ENCODE measurements around the gene MX1. TPM values are rescaled to one million over a fixed set of nuclear protein-coding genes. Genes with fewer than 3 reads are reported as not detected.

Gene MX1
- polyA plus RNA-seq, 1 donor from 2014 or later: 0.07 TPM

- Histone ChIP-seq H3F3A (ENCODE audit: insufficient read depth, low read length, poor library complexity, severe bottlenecking) (no peaks in the 10 kb centered on the region), H3K9me2 (ENCODE audit: insufficient read depth, low read length) (no peaks in the 10 kb centered on the region), H3K79me2 (replicated peaks; ENCODE audit: insufficient read depth, low read length) (no peaks in the 10 kb centered on the region), H3K27ac (ENCODE audit: low read length) (no peak overlapping the region), H3K4me3 (ENCODE audit: low read length) (no peak overlapping the region), H3K27me3 (ENCODE audit: insufficient read depth, low read depth, low read length) (no peaks in the 10 kb centered on the region), H2AFZ (ENCODE audit: low read depth, low read length) (no peak overlapping the region), H3K36me3 (ENCODE audit: insufficient read depth, low read length) (no peaks in the 10 kb centered on the region), H3K9me3 (ENCODE audit: low read length) (no peaks in the 10 kb centered on the region), H3K9ac (ENCODE audit: low read length) (no peak overlapping the region), H3K4me2 (ENCODE audit: low read length) (no peak overlapping the region), H4K20me1 (ENCODE audit: insufficient read depth) (no peaks in the 10 kb centered on the region)
- TF ChIP-seq EZH2 (IDR thresholded peaks at IDR 0.05; ENCODE audit: borderline replicate concordance, insufficient read depth, low read length, poor library complexity, severe bottlenecking) (no peak), MXI1 (conservative IDR thresholded peaks at IDR 0.05; ENCODE audit: poor library complexity, severe bottlenecking) (no peak), RAD21 (conservative IDR thresholded peaks at IDR 0.05) (no peak), EP300 (conservative IDR thresholded peaks at IDR 0.05; ENCODE audit: poor library complexity, severe bottlenecking) (no peak), CTCF (IDR thresholded peaks at IDR 0.05; ENCODE audit: poor library complexity, severe bottlenecking) (no peak), TAF1 (IDR thresholded peaks at IDR 0.05; ENCODE audit: low read depth) (no peak), POLR2AphosphoS5 (IDR thresholded peaks at IDR 0.05) (no peak), SMC3 (conservative IDR thresholded peaks at IDR 0.05; ENCODE audit: poor library complexity) (no peak), REST (IDR thresholded peaks at IDR 0.05; ENCODE audit: borderline replicate concordance) (no peak)
Observed at GRCh38 chr21:41453198-41453597, 27.2 kb downstream of the MX1 start.

GRCh38 chr21:41453761-41454160, 27.7 kb downstream of the MX1 start:
- H3K27ac ChIP-seq (ENCODE audit: low read length): no peak overlapping the region
- no peak overlapping the region for H3K4me2 ChIP-seq (ENCODE audit: low read length)
- H3K36me3 ChIP-seq (ENCODE audit: insufficient read depth, low read length): no peaks in the 10 kb centered on the region
- no peak overlapping the region for H3K9ac ChIP-seq (ENCODE audit: low read length)
- no peaks in the 10 kb centered on the region for H3F3A ChIP-seq (ENCODE audit: insufficient read depth, low read length, poor library complexity, severe bottlenecking)
- no peak for TF ChIP-seq MXI1 (conservative IDR thresholded peaks at IDR 0.05; ENCODE audit: poor library complexity, severe bottlenecking)
- TF ChIP-seq RAD21 (conservative IDR thresholded peaks at IDR 0.05): no peak
- TF ChIP-seq CTCF (IDR thresholded peaks at IDR 0.05; ENCODE audit: poor library complexity, severe bottlenecking): no peak
- TF ChIP-seq TAF1 (IDR thresholded peaks at IDR 0.05; ENCODE audit: low read depth): no peak
- no peak for TF ChIP-seq POLR2AphosphoS5 (IDR thresholded peaks at IDR 0.05)
- TF ChIP-seq EZH2 (IDR thresholded peaks at IDR 0.05; ENCODE audit: borderline replicate concordance, insufficient read depth, low read length, poor library complexity, severe bottlenecking): no peak
- no peak for TF ChIP-seq EP300 (conservative IDR thresholded peaks at IDR 0.05; ENCODE audit: poor library complexity, severe bottlenecking)
- TF ChIP-seq SMC3 (conservative IDR thresholded peaks at IDR 0.05; ENCODE audit: poor library complexity): no peak
- no peak for TF ChIP-seq REST (IDR thresholded peaks at IDR 0.05; ENCODE audit: borderline replicate concordance)
- H3K27me3 ChIP-seq (ENCODE audit: insufficient read depth, low read depth, low read length): no peaks in the 10 kb centered on the region
- no peak overlapping the region for H3K4me3 ChIP-seq (ENCODE audit: low read length)
- H4K20me1 ChIP-seq (ENCODE audit: insufficient read depth): no peaks in the 10 kb centered on the region
- H3K9me2 ChIP-seq (ENCODE audit: insufficient read depth, low read length): no peaks in the 10 kb centered on the region
- H2AFZ ChIP-seq (ENCODE audit: low read depth, low read length): no peak overlapping the region
- no peaks in the 10 kb centered on the region for H3K9me3 ChIP-seq (ENCODE audit: low read length)
- no peaks in the 10 kb centered on the region for H3K79me2 ChIP-seq (replicated peaks; ENCODE audit: insufficient read depth, low read length)
